ENCODE data around the gene C5orf58.

C5orf58 gene

GRCh38 chr5:170284231-170284630 is 51.4 kb downstream of the C5orf58 start:
- TF ChIP-seq CTCF (IDR thresholded peaks at IDR 0.05; ENCODE audit: low read depth, low read length) = no peak

GRCh38 chr5:170285181-170285580 is 52.4 kb downstream of the C5orf58 start:
- no peak overlapping the region for H3K4me3 ChIP-seq (ENCODE audit: low read depth, low read length)
- TF ChIP-seq CTCF (IDR thresholded peaks at IDR 0.05; ENCODE audit: low read depth, low read length) = no peak

More at GRCh38 chr5:170284231-170284630, 51.4 kb downstream of the C5orf58 start:
- no peak overlapping the region for H3K4me3 ChIP-seq (ENCODE audit: low read depth, low read length)

GRCh38 chr5:170286386-170286925 is 53.7 kb downstream of the C5orf58 start:
- no peak overlapping the region for H3K4me3 ChIP-seq (ENCODE audit: low read depth, low read length)
- no peak for TF ChIP-seq CTCF (IDR thresholded peaks at IDR 0.05; ENCODE audit: low read depth, low read length)

- no peak for TF ChIP-seq CTCF (IDR thresholded peaks at IDR 0.05; ENCODE audit: low read depth, low read length)
- no peak overlapping the region for H3K4me3 ChIP-seq (ENCODE audit: low read depth, low read length)
Observed at GRCh38 chr5:170287532-170287931, 54.7 kb downstream of the C5orf58 start.

- TF ChIP-seq CTCF (IDR thresholded peaks at IDR 0.05; ENCODE audit: low read depth, low read length) = no peak
- H3K4me3 ChIP-seq (ENCODE audit: low read depth, low read length) = no peak overlapping the region
Observed at GRCh38 chr5:170288151-170288550, 55.4 kb downstream of the C5orf58 start.

- no peak for TF ChIP-seq CTCF (IDR thresholded peaks at IDR 0.05; ENCODE audit: low read depth, low read length)
- no peak overlapping the region for H3K4me3 ChIP-seq (ENCODE audit: low read depth, low read length)
Observed at GRCh38 chr5:170288551-170288950, 55.8 kb downstream of the C5orf58 start.

DNA sequence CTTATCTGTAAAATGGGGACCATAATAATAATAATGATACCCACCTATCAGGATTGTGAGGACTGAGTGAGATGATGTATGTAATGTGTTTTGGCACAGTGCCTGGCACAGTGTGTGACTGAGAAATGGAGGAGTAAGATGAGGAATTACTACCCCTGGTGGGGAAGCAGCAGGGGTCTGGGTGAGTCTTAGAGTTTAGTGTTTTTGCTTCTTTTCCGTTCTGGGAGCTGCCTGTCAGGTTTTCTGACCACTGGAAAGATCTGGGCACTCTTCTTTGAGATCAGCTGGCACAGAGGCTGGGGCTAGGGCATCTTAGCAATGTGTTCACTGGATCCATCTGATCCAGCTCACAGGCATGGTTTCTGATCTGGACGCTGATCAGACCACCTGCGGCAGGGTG is 56.3 kb downstream of the C5orf58 start:
- H3K4me3 ChIP-seq (ENCODE audit: low read depth, low read length) = no peak overlapping the region
- TF ChIP-seq CTCF (IDR thresholded peaks at IDR 0.05; ENCODE audit: low read depth, low read length) = no peak
